GM12878 (cell line): ENCODE results near the gene PKM.

Source experiments
- CEBPB ChIP-seq, 2 experiments: fragments of 150-350 bp in 1 of 2; IDR thresholded peaks; 2 replicates each; pipeline ENCODE4 v1.6.1; 2012 to 2014; ENCODE audit warnings: low read depth in 2 of 2, low read length in 2 of 2, borderline replicate concordance in 1 of 2, inconsistent platforms in 1 of 2
- CTCF ChIP-seq, 3 experiments: IDR thresholded peaks in 2 of 3; conservative IDR thresholded peaks in 1 of 3; 2 replicates each; pipeline ENCODE4 v1.5.1; 2011; ENCODE audit warnings: low read depth in 3 of 3, low read length in 3 of 3, mild to moderate bottlenecking in 3 of 3, control low read depth in 2 of 3, moderate library complexity in 2 of 3, inconsistent platforms in 1 of 3, mixed read lengths in 1 of 3; ENCODE audit not compliant: control insufficient read depth in 2 of 3, insufficient read depth in 1 of 3; ENCODE audit errors: extremely low read depth in 1 of 3
- MAX ChIP-seq: IDR thresholded peaks from 2 replicates; pipeline ENCODE4 v1.6.1; 2012; ENCODE audit warnings: low read depth, low read length, improper control_type of control experiment
- NFIC ChIP-seq: IDR thresholded peaks from 2 replicates; pipeline ENCODE4 v1.6.1; 2012; ENCODE audit warnings: low read depth, mild to moderate bottlenecking, inconsistent platforms, low read length, moderate library complexity
- PAX5 ChIP-seq: IDR thresholded peaks from 2 replicates; pipeline ENCODE4 v1.6.1; 2011; ENCODE audit warnings: low read depth, low read length, borderline replicate concordance
- TF ChIP-seq, protein P1 (sequence below): IDR thresholded peaks from 2 replicates; pipeline ENCODE4 v1.6.1; 2012; ENCODE audit warnings: mild to moderate bottlenecking, low read depth, low read length
- TF ChIP-seq, protein P2 (sequence below): IDR thresholded peaks from 2 replicates; pipeline ENCODE4 v1.6.1; 2012; ENCODE audit warnings: low read depth, low read length, improper control_type of control experiment

- no peak for TF ChIP-seq CTCF (IDR thresholded peaks at IDR 0.05 in 2 of 3, conservative IDR thresholded peaks at IDR 0.05 in 1 of 3; ENCODE audit: control insufficient read depth in 2 of 3, extremely low read depth in 1 of 3, insufficient read depth in 1 of 3, low read depth in 3 of 3, low read length in 3 of 3)
- no peak for TF ChIP-seq CEBPB (IDR thresholded peaks at IDR 0.05; ENCODE audit: borderline replicate concordance in 1 of 2, low read depth in 2 of 2, low read length in 2 of 2)
- no peak for TF ChIP-seq MAX
- no peak for TF ChIP-seq PAX5
- TF ChIP-seq, protein P1, sequence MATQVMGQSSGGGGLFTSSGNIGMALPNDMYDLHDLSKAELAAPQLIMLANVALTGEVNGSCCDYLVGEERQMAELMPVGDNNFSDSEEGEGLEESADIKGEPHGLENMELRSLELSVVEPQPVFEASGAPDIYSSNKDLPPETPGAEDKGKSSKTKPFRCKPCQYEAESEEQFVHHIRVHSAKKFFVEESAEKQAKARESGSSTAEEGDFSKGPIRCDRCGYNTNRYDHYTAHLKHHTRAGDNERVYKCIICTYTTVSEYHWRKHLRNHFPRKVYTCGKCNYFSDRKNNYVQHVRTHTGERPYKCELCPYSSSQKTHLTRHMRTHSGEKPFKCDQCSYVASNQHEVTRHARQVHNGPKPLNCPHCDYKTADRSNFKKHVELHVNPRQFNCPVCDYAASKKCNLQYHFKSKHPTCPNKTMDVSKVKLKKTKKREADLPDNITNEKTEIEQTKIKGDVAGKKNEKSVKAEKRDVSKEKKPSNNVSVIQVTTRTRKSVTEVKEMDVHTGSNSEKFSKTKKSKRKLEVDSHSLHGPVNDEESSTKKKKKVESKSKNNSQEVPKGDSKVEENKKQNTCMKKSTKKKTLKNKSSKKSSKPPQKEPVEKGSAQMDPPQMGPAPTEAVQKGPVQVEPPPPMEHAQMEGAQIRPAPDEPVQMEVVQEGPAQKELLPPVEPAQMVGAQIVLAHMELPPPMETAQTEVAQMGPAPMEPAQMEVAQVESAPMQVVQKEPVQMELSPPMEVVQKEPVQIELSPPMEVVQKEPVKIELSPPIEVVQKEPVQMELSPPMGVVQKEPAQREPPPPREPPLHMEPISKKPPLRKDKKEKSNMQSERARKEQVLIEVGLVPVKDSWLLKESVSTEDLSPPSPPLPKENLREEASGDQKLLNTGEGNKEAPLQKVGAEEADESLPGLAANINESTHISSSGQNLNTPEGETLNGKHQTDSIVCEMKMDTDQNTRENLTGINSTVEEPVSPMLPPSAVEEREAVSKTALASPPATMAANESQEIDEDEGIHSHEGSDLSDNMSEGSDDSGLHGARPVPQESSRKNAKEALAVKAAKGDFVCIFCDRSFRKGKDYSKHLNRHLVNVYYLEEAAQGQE, result no peak
- no peak for TF ChIP-seq NFIC
- TF ChIP-seq, protein P2, sequence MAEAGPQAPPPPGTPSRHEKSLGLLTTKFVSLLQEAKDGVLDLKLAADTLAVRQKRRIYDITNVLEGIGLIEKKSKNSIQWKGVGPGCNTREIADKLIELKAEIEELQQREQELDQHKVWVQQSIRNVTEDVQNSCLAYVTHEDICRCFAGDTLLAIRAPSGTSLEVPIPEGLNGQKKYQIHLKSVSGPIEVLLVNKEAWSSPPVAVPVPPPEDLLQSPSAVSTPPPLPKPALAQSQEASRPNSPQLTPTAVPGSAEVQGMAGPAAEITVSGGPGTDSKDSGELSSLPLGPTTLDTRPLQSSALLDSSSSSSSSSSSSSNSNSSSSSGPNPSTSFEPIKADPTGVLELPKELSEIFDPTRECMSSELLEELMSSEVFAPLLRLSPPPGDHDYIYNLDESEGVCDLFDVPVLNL, result no peak
Observed at GRCh38 chr15:72169921-72170611, 60.9 kb downstream of the PKM start.
